ENCODE measurements around the gene CAPN12. TPM values are rescaled to one million over a fixed set of nuclear protein-coding genes. Genes with fewer than 3 reads are reported as not detected.

The CAPN12 gene
- total RNA-seq, 1 experiment from 2014 or later = 0.69 TPM

DNA sequence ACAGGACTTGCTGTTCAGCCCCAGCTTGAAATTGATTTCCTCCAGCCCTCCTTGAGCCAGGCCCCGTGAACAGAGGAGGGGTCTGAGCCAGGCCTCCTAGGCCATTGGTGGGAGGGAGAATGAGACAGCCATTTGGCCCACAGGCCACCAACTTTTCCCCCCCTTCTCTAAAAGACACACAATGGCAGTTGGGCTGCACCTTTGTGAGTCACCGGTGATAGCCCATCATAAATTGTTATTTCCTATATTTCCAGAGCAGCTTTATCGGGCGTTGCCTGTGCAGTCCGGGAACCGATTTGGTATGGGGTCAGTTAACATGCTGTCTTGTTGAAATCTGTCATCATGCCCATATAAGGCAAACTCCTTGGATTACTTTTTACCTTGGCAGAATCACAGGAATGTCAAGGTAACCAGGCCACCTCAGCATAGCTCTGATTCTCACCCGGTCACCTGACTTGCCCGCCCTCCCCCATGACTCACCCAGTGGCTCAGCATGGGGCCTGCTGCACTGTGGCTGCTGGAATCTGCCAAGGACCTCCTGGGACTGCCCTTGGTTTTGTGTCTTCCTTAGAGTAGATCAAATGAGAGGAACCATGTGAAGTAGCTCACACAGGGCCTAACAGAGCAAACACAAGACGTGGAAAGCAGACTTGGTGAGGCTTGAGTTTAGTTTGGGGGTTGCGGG is 60.7 kb downstream of the CAPN12 start:
- Histone ChIP-seq H3K9me3 (ENCODE audit: low read depth, low read length, poor library complexity, severe bottlenecking) (no peaks in the 10 kb centered on the region), H3K27me3 (replicated peaks; ENCODE audit: insufficient read depth, low read depth, low read length, poor library complexity) (no peaks in the 10 kb centered on the region), H3K4me1 (ENCODE audit: insufficient read depth, low read length, poor library complexity, severe bottlenecking) (peaks cover 34% of the 10 kb centered on the region), H3K27ac (ENCODE audit: low read depth, low read length, poor library complexity, severe bottlenecking) (peak overlapping the region; percentile 84), H3K36me3 (ENCODE audit: insufficient read depth, low read length, poor library complexity, severe bottlenecking) (no peaks in the 10 kb centered on the region), H3K4me3 (ENCODE audit: low read depth, low read length, poor library complexity, severe bottlenecking) (no peak overlapping the region)
- no TSS peak for BruUV-seq (replicated peaks)
- peak; percentile 91 for DNase-seq (ENCODE audit: low spot score)
- no peak for TF ChIP-seq EZH2 (IDR thresholded peaks at IDR 0.05; ENCODE audit: borderline replicate concordance, low read depth, low read length, poor library complexity, severe bottlenecking)
- TF ChIP-seq, protein P1, sequence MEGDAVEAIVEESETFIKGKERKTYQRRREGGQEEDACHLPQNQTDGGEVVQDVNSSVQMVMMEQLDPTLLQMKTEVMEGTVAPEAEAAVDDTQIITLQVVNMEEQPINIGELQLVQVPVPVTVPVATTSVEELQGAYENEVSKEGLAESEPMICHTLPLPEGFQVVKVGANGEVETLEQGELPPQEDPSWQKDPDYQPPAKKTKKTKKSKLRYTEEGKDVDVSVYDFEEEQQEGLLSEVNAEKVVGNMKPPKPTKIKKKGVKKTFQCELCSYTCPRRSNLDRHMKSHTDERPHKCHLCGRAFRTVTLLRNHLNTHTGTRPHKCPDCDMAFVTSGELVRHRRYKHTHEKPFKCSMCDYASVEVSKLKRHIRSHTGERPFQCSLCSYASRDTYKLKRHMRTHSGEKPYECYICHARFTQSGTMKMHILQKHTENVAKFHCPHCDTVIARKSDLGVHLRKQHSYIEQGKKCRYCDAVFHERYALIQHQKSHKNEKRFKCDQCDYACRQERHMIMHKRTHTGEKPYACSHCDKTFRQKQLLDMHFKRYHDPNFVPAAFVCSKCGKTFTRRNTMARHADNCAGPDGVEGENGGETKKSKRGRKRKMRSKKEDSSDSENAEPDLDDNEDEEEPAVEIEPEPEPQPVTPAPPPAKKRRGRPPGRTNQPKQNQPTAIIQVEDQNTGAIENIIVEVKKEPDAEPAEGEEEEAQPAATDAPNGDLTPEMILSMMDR (conservative IDR thresholded peaks at IDR 0.05; ENCODE audit: low read depth, low read length) = no peak
- intact Hi-C loops (cut with micrococcal nuclease; ENCODE audit: unreplicated experiment) = no loop called here
- POLR2A ChIA-PET (ENCODE audit: low non-redundant PET) = no interaction called here
- CTCF ChIA-PET = interaction anchor here (0.6 kb wide), 1 partner anchor 784 kb away, joined by 9 read pairs; no protein-coding TSS in a partner anchor

GRCh38 chr19:38682872-38683392 is 61.3 kb downstream of the CAPN12 start:
- Histone ChIP-seq H3K4me1 (ENCODE audit: insufficient read depth, low read length, poor library complexity, severe bottlenecking) (peaks cover 34% of the 10 kb centered on the region), H3K36me3 (ENCODE audit: insufficient read depth, low read length, poor library complexity, severe bottlenecking) (no peaks in the 10 kb centered on the region), H3K27ac (ENCODE audit: low read depth, low read length, poor library complexity, severe bottlenecking) (peak overlapping the region; percentile 84), H3K9me3 (ENCODE audit: low read depth, low read length, poor library complexity, severe bottlenecking) (no peaks in the 10 kb centered on the region), H3K27me3 (replicated peaks; ENCODE audit: insufficient read depth, low read depth, low read length, poor library complexity) (no peaks in the 10 kb centered on the region), H3K4me3 (ENCODE audit: low read depth, low read length, poor library complexity, severe bottlenecking) (no peak overlapping the region)
- no peak for DNase-seq (ENCODE audit: low spot score)
- intact Hi-C loops (cut with micrococcal nuclease; ENCODE audit: unreplicated experiment) = no loop called here
- CTCF ChIA-PET = no interaction called here
- no TSS peak for BruUV-seq (replicated peaks)
- POLR2A ChIA-PET (ENCODE audit: low non-redundant PET) = no interaction called here
- no peak for TF ChIP-seq EZH2 (IDR thresholded peaks at IDR 0.05; ENCODE audit: borderline replicate concordance, low read depth, low read length, poor library complexity, severe bottlenecking)
- TF ChIP-seq, protein P1 (conservative IDR thresholded peaks at IDR 0.05; ENCODE audit: low read depth, low read length) = no peak

GRCh38 chr19:38682195-38682867 is 61.9 kb downstream of the CAPN12 start:
- no peaks in the 10 kb centered on the region for H3K36me3 ChIP-seq (ENCODE audit: insufficient read depth, low read length, poor library complexity, severe bottlenecking)
- H3K27me3 ChIP-seq (replicated peaks; ENCODE audit: insufficient read depth, low read depth, low read length, poor library complexity) = no peaks in the 10 kb centered on the region
- TF ChIP-seq EZH2 (IDR thresholded peaks at IDR 0.05; ENCODE audit: borderline replicate concordance, low read depth, low read length, poor library complexity, severe bottlenecking) = no peak
- TF ChIP-seq, protein P1 (conservative IDR thresholded peaks at IDR 0.05; ENCODE audit: low read depth, low read length) = no peak
- no peaks in the 10 kb centered on the region for H3K9me3 ChIP-seq (ENCODE audit: low read depth, low read length, poor library complexity, severe bottlenecking)
- H3K27ac ChIP-seq (ENCODE audit: low read depth, low read length, poor library complexity, severe bottlenecking) = peak overlapping the region; percentile 84
- intact Hi-C loops (cut with micrococcal nuclease; ENCODE audit: unreplicated experiment) = no loop called here
- CTCF ChIA-PET = no interaction called here
- no peak for DNase-seq (ENCODE audit: low spot score)
- BruUV-seq (replicated peaks) = no TSS peak
- POLR2A ChIA-PET (ENCODE audit: low non-redundant PET) = no interaction called here
- H3K4me3 ChIP-seq (ENCODE audit: low read depth, low read length, poor library complexity, severe bottlenecking) = no peak overlapping the region
- peaks cover 34% of the 10 kb centered on the region for H3K4me1 ChIP-seq (ENCODE audit: insufficient read depth, low read length, poor library complexity, severe bottlenecking)

Other genes starting within 250 kb of the CAPN12 start
- gene MAP4K1, start 126.5 kb downstream of the CAPN12 start, total RNA-seq (2021) = 1.5 and 3.5 TPM in 2 replicates
- gene EIF3K, start 125.3 kb downstream of the CAPN12 start, total RNA-seq (2021) = 316 and 338 TPM in 2 replicates
- gene ACTN4, start 96.8 kb downstream of the CAPN12 start, total RNA-seq (2021) = 370 and 397 TPM in 2 replicates
- not detected in 2 replicates for gene LGALS7, start 29.0 kb upstream of the CAPN12 start, total RNA-seq (2021)
- gene LGALS7B, start 44.7 kb upstream of the CAPN12 start, total RNA-seq (2021) = not detected in 2 replicates
- 0.32 and 0.81 TPM in 2 replicates for gene LGALS4, start 68.5 kb upstream of the CAPN12 start, total RNA-seq (2021)
- gene ECH1, start 87.3 kb upstream of the CAPN12 start, total RNA-seq (2021) = 83.1 and 102 TPM in 2 replicates
- gene HNRNPL, start 105.5 kb upstream of the CAPN12 start, total RNA-seq (2021) = 642 and 647 TPM in 2 replicates
- gene RINL, start 133.8 kb upstream of the CAPN12 start, total RNA-seq (2021) = 5.7 and 7.4 TPM in 2 replicates
- 30.0 and 32.2 TPM in 2 replicates for gene SIRT2, start 155.1 kb upstream of the CAPN12 start, total RNA-seq (2021)
- 42.4 and 51.9 TPM in 2 replicates for gene NFKBIB, start 155.5 kb upstream of the CAPN12 start, total RNA-seq (2021)
- gene CCER2, start 167.7 kb upstream of the CAPN12 start, total RNA-seq (2021) = 0.67 and 1.2 TPM in 2 replicates
- 56.3 and 58.6 TPM in 2 replicates for gene SARS2, start 186.3 kb upstream of the CAPN12 start, total RNA-seq (2021)
- 69.5 and 81.9 TPM in 2 replicates for gene MRPS12, start 186.5 kb upstream of the CAPN12 start, total RNA-seq (2021)
- gene FBXO17, start 231.3 kb upstream of the CAPN12 start, total RNA-seq (2021) = 26.0 and 29.9 TPM in 2 replicates